Activated T-cell treated with anti-CD3 and anti-CD28 coated beads, Interleukin-2, amount 50 U/mL, for 72 hours (primary cell): ENCODE data around the gene CDK18. TPM values are rescaled to one million over a fixed set of nuclear protein-coding genes. Genes with fewer than 3 reads are reported as not detected.
"Not testable (repeated sequence)": the region's sequence is repeated elsewhere in the genome, so short reads cannot be mapped to it uniquely, and the experiment has no call there.

ENCODE experiments used
- ATAC-seq, 2 donors: fragments of 150-1000 bp; cut with Tn5 transposase; replicated peaks in 1 of 2; 2 replicates each; pipeline ENCODE4 v1.10.0; 2021; ENCODE audit warnings: moderate library complexity in 2 of 2, mild to moderate bottlenecking in 1 of 2
- DNase-seq, 2 donors: peaks; one replicate each; pipeline ENCODE4 v3.0.0; 2021 to 2022; ENCODE audit warnings: mixed read lengths in 1 of 2
- H3K27ac Mint-ChIP-seq: one replicate; pipeline ENCODE4 v1.8.0; 2022; ENCODE audit warnings: mild to moderate bottlenecking, moderate library complexity, mixed read lengths
- H3K27me3 Mint-ChIP-seq: one replicate; pipeline ENCODE4 v1.8.0; 2022; ENCODE audit warnings: low read depth, mixed read lengths
- H3K36me3 Mint-ChIP-seq, 2 donors: one replicate each; pipeline ENCODE4 v1.8.0; 2022; ENCODE audit warnings: mixed read lengths in 2 of 2, mild to moderate bottlenecking in 1 of 2; ENCODE audit not compliant: insufficient read depth in 2 of 2
- H3K4me1 Mint-ChIP-seq: one replicate; pipeline ENCODE4 v1.8.0; 2022; ENCODE audit warnings: low read depth, mixed read lengths
- H3K4me3 Mint-ChIP-seq, 2 donors: one replicate each; pipeline ENCODE4 v1.8.0; 2022; ENCODE audit warnings: mild to moderate bottlenecking in 2 of 2, mixed read lengths in 2 of 2, moderate library complexity in 2 of 2
- H3K9me3 Mint-ChIP-seq, 2 donors: one replicate each; pipeline ENCODE4 v1.8.0; 2022; ENCODE audit warnings: mixed read lengths in 2 of 2
- total RNA-seq, 2 donors: library from RNA; stranded (reverse); gene quantifications; one replicate each; pipeline ENCODE4 v1.2.3, GENCODE V29; 2022

The CDK18 gene
- total RNA-seq, 2 donors from 2014 or later: 2.3 to 3.3 TPM

GRCh38 chr1:205473966-205474365 lies 30.5 kb upstream of the CDK18 start:
- H3K4me1 Mint-ChIP-seq: peaks cover 6% of the 10 kb centered on the region
- ATAC-seq (no peak), DNase-seq (no peak)
- peaks cover 14 to 17% of the 10 kb centered on the region in 2 donors for H3K9me3 Mint-ChIP-seq
- H3K27ac Mint-ChIP-seq: no peak overlapping the region
- peaks cover 12 to 16% of the 10 kb centered on the region in 2 donors for H3K36me3 Mint-ChIP-seq
- H3K27me3 Mint-ChIP-seq: peaks cover 53% of the 10 kb centered on the region
- no peak overlapping the region for H3K4me3 Mint-ChIP-seq

- DNase-seq (no peak), ATAC-seq (no peak)
- H3K36me3 Mint-ChIP-seq: peaks cover 12 to 16% of the 10 kb centered on the region in 2 donors
- H3K4me1 Mint-ChIP-seq: peaks cover 8% of the 10 kb centered on the region
- H3K4me3 Mint-ChIP-seq: no peak overlapping the region
- no peak overlapping the region for H3K27ac Mint-ChIP-seq
- H3K9me3 Mint-ChIP-seq: peaks cover 14 to 17% of the 10 kb centered on the region in 2 donors
- H3K27me3 Mint-ChIP-seq: peaks cover 51% of the 10 kb centered on the region
These were observed 29.9 kb upstream of the CDK18 start for GRCh38 chr1:205474571-205474970.

GRCh38 chr1:205475855-205476254 lies 28.6 kb upstream of the CDK18 start:
- H3K9me3 Mint-ChIP-seq: peaks cover 14 to 17% of the 10 kb centered on the region in 2 donors
- ATAC-seq (no peak), DNase-seq (no peak)
- no peak overlapping the region for H3K4me3 Mint-ChIP-seq
- H3K4me1 Mint-ChIP-seq: peaks cover 21% of the 10 kb centered on the region
- H3K36me3 Mint-ChIP-seq: peaks cover 12 to 16% of the 10 kb centered on the region in 2 donors
- peaks cover 54% of the 10 kb centered on the region for H3K27me3 Mint-ChIP-seq
- H3K27ac Mint-ChIP-seq: no peak overlapping the region

- DNase-seq (no peak), ATAC-seq (no peak)
- Mint-ChIP-seq H3K9me3 (peaks cover 14 to 17% of the 10 kb centered on the region in 2 donors), H3K27ac (no peak overlapping the region), H3K4me1 (peaks cover 29% of the 10 kb centered on the region), H3K36me3 (peaks cover 12 to 15% of the 10 kb centered on the region in 2 donors), H3K4me3 (no peak overlapping the region), H3K27me3 (peaks cover 58% of the 10 kb centered on the region)
These were observed 27.8 kb upstream of the CDK18 start for GRCh38 chr1:205476648-205477047.

- H3K4me3 Mint-ChIP-seq: no peak overlapping the region
- no peak for DNase-seq
- H3K36me3 Mint-ChIP-seq: peaks cover 12 to 14% of the 10 kb centered on the region in 2 donors
- peaks cover 58% of the 10 kb centered on the region for H3K27me3 Mint-ChIP-seq
- H3K4me1 Mint-ChIP-seq: peaks cover 34% of the 10 kb centered on the region
- peaks cover 14 to 17% of the 10 kb centered on the region in 2 donors for H3K9me3 Mint-ChIP-seq
- H3K27ac Mint-ChIP-seq: no peak overlapping the region
- no peak for ATAC-seq
These were observed 27.2 kb upstream of the CDK18 start for GRCh38 chr1:205477121-205477758.

DNA sequence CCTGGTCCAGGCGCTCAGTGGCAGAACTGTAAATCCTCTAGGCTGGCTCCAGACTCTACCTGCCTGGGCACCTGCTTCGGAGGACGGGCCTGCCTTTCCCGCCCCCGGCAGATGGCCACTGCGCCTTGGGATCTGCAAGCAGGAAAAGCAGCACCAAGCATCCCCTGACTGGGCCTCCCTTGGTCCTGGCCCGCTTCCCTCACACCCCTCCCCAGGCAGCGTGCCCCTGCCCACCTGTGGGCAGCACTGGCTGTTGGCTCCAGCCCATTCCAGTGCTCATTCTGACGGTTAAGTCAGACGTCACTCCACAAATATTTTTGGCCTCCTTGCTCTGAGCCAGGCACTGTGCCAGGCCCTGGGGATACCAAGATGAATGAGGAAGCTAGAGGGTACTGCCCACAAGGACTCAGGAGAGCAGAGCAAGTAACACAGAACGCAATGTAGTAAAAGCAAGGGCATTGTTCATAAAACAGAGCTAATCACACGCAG lies 26.7 kb upstream of the CDK18 start:
- H3K4me1 Mint-ChIP-seq: peaks cover 29% of the 10 kb centered on the region
- ATAC-seq (no peak), DNase-seq (no peak)
- H3K27ac Mint-ChIP-seq: no peak overlapping the region
- H3K9me3 Mint-ChIP-seq: peaks cover 14 to 17% of the 10 kb centered on the region in 2 donors
- H3K36me3 Mint-ChIP-seq: peaks cover 12 to 14% of the 10 kb centered on the region in 2 donors
- H3K4me3 Mint-ChIP-seq: no peak overlapping the region
- H3K27me3 Mint-ChIP-seq: peaks cover 58% of the 10 kb centered on the region

GRCh38 chr1:205478985-205479384 lies 25.5 kb upstream of the CDK18 start:
- peaks cover 12 to 14% of the 10 kb centered on the region in 2 donors for H3K36me3 Mint-ChIP-seq

GRCh38 chr1:205480349-205480985 lies 24.0 kb upstream of the CDK18 start:
- Mint-ChIP-seq H3K36me3 (peaks cover 5 to 6% of the 10 kb centered on the region in 2 donors), H3K27me3 (peaks cover 61% of the 10 kb centered on the region), H3K4me3 (peak overlapping the region; percentile 58 to 65), H3K4me1 (peaks cover 27% of the 10 kb centered on the region), H3K27ac (no peak overlapping the region), H3K9me3 (peaks cover 6 to 7% of the 10 kb centered on the region in 2 donors)
- peak; percentile 69 to 77 for DNase-seq
- peak; percentile 84 to 86 for ATAC-seq

More at GRCh38 chr1:205478985-205479384, 25.5 kb upstream of the CDK18 start:
- not testable (repeated sequence) for DNase-seq, H3K4me3 Mint-ChIP-seq, H3K27ac Mint-ChIP-seq, ATAC-seq
- peaks cover 14 to 17% of the 10 kb centered on the region in 2 donors for H3K9me3 Mint-ChIP-seq
- peaks cover 59% of the 10 kb centered on the region for H3K27me3 Mint-ChIP-seq
- H3K4me1 Mint-ChIP-seq: peaks cover 27% of the 10 kb centered on the region

DNA sequence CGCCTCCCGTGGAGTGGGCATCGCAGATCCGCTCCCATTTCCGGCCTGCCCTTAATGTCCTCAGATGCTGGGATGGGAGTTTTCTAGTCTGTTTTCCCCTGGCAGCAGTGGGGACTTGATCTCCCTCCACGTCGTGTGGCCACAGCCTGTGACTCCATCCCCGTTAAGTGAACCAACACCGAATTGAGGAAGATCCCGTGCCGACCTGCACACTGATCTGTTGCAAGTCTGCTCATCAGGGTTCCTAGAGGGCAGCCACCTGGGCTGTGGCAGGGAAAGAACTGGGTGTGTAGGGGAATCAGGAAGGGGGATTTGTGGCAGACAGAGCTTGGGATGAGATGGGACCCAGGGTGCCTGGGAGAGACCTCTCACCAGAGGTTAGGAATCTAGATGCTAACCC lies 23.3 kb upstream of the CDK18 start:
- Mint-ChIP-seq H3K27me3 (peaks cover 55% of the 10 kb centered on the region), H3K36me3 (peaks cover 0 to 2% of the 10 kb centered on the region in 2 donors), H3K4me1 (peaks cover 27% of the 10 kb centered on the region), H3K27ac (no peak overlapping the region), H3K9me3 (peaks cover 2 to 3% of the 10 kb centered on the region in 2 donors), H3K4me3 (peak overlapping the region; percentile 55 to 70)
- DNase-seq (no peak), ATAC-seq (peak; percentile 12)

DNA sequence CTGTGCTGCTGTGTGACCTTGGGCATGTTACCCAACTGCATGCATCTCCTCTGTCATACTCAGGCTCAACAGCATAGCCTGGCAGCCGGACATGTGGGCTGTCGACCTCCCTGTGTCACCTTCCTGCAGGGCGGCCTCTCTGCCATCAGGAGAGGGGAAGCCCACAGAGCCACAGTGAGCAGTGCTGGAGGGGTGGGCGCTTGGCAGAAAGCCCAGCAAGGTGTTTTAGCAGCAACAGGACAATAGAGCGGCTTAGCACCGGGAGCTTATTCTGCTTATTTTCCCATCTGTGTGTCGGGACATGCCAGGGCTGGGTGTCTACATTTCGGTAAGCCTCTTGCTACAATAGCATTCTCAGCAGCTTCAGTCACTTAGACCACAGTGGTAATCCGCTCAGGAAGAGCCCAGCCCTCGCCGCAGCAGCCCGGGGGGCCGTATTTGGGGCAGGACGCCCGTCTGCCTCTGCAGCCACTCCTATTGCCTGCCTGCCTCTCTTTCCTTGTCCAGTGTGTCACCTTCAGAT lies 22.8 kb upstream of the CDK18 start:
- Mint-ChIP-seq H3K9me3 (peaks cover 1% of the 10 kb centered on the region in 2 donors), H3K4me1 (peaks cover 27% of the 10 kb centered on the region), H3K27ac (no peak overlapping the region), H3K36me3 (peaks cover 0 to under 1% of the 10 kb centered on the region in 2 donors), H3K4me3 (peak overlapping the region; percentile 55 to 70), H3K27me3 (peaks cover 54% of the 10 kb centered on the region)
- DNase-seq (no peak), ATAC-seq (peak; percentile 31 to 52)

GRCh38 chr1:205482587-205482986 lies 21.9 kb upstream of the CDK18 start:
- ATAC-seq, DNase-seq, H3K27ac Mint-ChIP-seq, H3K4me3 Mint-ChIP-seq, H3K36me3 Mint-ChIP-seq, H3K9me3 Mint-ChIP-seq: not testable (repeated sequence)
- peaks cover 59% of the 10 kb centered on the region for H3K27me3 Mint-ChIP-seq
- peaks cover 27% of the 10 kb centered on the region for H3K4me1 Mint-ChIP-seq

DNA sequence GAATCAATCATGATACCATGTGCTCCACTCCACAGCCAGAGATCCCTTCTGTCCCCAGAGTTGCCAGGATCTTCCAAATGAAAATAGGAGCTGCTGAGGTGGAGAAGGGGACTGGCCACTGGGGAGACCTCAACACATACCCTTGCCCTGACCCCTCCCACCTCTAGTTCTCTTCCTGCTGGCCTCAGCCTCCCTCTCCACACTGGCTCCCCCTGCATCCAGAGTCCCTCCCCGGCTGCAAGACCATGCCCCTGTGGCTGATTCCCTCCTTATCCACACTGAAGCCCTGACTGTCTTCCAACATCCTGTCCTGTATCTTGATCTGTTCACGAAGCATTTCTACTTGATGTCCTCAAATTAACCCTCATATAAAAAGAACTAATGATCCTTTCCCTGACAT lies 21.1 kb upstream of the CDK18 start:
- Mint-ChIP-seq H3K4me1 (peaks cover 27% of the 10 kb centered on the region), H3K36me3 (no peaks in the 10 kb centered on the region), H3K27ac (no peak overlapping the region), H3K9me3 (no peaks in the 10 kb centered on the region), H3K27me3 (peaks cover 67% of the 10 kb centered on the region), H3K4me3 (no peak overlapping the region)
- DNase-seq: no peak
- no peak for ATAC-seq
